Measurements from ENCODE around the gene LAPTM5.

The LAPTM5 gene

DNA sequence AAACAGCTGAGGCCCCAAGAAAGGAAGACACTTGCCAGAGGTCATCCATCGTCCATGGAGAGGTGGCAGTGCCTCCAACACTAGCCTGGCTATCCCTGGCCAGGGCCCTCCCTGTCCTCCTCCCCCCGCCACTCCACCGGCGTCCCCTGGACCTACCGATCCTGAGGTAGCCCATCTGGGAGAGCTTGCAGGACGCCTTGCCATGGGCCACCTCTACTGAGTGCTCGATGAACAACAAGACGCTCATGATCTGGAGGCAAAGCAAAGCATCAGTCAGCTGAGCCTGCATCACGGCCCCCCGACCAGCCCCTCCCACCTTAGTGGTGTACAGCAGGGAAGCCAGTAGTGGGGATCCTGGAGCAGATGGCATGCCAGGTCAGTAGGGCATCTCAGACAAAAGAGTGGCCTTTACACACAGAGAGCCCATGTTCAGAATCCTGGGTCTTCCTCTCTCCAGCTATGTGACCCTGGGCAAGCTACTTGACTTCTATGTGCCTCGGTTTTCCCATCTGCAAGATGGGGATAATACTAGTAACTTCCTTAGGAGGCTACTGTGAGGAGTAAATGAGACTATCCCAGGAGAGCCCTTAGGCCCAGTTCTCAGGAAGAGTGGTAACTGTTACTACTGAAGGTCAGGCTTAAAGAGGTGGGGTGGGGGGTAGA is 15.1 kb downstream of the LAPTM5 start:
- no peak for DNase-seq (ENCODE audit: low read depth)

GRCh38 chr1:30741239-30741894 is 16.2 kb downstream of the LAPTM5 start:
- no peak for DNase-seq (ENCODE audit: low read depth)

DNA sequence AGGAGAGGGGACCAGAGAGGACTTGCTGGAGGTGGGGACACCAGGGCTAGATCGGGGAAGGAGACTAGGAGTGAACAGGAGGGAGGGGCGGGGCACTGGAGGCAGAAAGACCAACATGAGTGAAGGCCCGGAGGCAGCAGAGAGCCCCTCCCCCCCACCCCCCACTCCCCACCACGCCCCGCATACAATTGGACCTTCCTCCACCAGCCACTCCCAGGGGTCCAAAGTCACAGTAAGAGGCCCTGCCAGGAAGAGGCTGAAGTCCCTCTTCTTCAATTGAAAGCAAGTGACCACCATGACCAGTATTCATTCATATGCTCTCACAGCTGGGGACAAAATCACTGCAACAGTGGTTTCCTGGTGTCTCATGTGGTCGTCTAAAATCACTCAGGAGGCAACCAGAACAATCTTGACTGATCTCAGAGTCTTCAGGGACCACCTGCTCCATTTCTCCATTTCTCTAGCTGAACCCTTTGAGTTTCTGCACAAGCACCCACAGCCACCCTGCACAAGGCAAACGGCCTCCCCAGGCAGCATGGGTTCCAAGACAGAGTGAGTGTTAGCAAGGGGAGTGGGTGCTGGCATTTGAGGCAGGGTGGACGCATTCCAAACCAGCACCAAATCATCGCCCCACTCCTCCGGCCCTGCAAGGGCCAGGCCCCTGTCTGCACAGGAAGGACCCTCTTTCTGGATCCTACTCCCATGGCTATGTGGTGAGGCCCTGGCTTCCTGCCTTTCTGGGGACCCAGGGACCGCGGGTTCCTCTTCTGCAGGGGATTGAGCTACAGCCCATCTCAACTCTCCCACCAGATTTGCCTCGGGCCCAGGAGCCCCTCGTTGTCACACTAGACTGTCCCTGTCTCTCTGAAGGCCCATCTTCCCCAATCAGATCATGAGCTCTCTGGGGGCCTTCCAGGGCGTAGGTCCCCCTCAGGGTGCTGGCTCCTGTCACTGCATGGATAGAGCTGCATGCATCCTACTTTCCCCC is 17.0 kb downstream of the LAPTM5 start:
- DNase-seq (ENCODE audit: low read depth) = no peak

DNA sequence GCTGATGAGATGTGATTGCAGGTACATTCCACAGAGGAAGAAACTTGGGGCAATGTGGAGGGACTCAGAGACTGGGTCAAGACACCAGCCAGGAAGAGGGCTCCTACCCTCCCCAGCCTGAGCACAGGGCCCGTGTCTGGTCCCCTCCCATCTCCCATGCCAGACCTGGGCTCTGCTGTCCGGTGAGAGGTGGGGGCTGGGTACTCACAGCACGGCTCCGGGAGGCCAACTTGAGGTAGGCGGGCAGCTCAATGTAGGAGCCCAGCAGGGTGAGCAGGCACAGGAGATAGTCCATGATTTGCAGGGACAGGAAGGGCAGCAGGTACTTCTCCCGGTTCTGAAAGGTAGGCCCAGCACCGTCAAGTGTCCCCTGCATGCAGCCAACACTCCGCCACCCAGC is 18.0 kb downstream of the LAPTM5 start:
- no peak for DNase-seq (ENCODE audit: low read depth)

- no peak for DNase-seq (ENCODE audit: low read depth)
Measured at GRCh38 chr1:30738715-30739559, 18.6 kb downstream of the LAPTM5 start.

DNA sequence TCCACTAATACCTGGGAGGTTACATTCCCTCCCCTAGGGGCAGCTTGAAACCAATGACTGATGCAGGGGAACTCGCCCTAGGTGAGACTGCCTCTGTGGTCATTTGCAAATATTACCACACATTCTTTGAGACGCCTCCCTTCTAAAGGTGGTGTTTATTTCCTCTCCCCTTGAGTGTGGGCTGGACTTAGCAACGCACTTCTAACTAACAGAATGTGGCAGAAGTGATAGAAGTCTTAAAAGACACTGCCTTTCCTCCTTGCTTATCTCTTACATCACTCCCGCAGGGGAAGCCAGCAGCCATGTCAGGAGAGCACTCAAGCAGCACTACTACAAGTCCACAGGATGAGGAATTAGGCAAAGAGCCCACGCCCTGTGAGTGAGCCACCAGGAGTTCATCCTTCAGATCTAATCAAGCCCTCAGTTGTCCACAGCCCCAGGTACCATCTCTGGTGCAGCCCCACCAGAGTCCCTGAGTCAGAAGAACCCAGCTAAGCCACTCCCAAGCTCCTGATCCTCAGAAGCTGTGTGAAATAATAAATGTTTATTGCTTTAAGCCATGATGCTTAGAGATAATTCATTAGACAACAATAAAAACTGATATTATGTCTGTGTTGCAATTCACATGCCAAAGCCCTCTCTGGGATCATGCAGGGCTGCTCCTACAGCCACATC is 19.4 kb downstream of the LAPTM5 start:
- DNase-seq (ENCODE audit: low read depth) = no peak

DNA sequence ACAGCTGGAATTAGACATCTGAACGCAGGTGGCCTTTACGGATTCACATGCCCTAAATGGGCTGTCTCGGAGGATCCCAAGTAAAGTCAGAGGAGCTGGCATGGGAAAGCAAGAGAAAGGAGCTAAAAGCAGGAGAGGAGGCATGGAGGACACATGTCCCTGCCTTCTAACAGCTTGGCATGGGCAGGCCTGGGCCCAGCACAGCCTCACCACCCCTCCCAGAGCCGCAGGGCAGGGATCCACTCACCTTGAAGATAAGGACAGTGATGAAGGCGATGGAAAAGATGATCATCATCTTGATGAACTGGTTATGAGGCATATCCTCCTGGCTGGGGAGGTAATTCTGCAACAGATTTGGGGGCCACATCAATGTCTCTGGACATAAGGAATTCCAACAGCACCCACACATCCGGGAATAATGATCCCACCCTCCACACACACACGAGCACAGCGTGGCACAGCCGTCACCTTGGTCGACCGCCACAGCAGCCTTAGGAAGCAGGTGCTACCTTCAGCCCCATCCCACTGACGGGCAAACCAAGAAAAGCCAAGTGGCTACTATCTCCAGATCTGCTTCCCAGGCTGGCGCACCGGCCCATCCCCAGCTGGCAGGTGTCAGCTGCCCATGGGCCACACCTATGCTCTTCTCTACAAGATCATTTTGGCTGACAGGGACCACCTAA is 20.1 kb downstream of the LAPTM5 start:
- no peak for DNase-seq (ENCODE audit: low read depth)

GRCh38 chr1:30735668-30736498 is 21.7 kb downstream of the LAPTM5 start:
- no peak for DNase-seq (ENCODE audit: low read depth)

- DNase-seq (ENCODE audit: low read depth) = no peak
Measured at GRCh38 chr1:30735124-30735523, 22.4 kb downstream of the LAPTM5 start.

GRCh38 chr1:30734580-30734979 is 23.0 kb downstream of the LAPTM5 start:
- DNase-seq (ENCODE audit: low read depth) = no peak

DNA sequence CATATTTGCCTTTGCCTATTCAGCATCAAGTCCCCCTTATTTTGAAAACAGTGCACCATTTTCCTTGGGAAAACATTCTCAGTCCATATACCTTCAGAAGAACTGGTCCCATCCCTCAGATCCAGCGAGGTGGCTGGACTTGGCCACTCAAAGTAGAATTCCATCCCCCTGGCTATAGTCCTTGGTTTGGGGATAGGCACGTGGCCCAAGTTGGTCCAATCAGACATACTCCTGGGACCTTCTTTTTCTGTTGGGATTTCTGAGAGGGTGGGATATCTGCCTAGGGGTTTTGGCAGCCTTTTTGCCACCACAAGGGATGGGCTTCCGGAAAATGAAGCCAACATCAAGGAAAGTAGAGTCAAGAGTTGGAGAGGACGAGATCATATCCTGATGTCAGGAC is 23.5 kb downstream of the LAPTM5 start:
- DNase-seq (ENCODE audit: low read depth) = no peak

- DNase-seq (ENCODE audit: low read depth) = no peak
Measured at GRCh38 chr1:30733493-30733892, 24.1 kb downstream of the LAPTM5 start.

- no peak for DNase-seq (ENCODE audit: low read depth)
Measured at GRCh38 chr1:30732277-30732996, 25.1 kb downstream of the LAPTM5 start.

DNA sequence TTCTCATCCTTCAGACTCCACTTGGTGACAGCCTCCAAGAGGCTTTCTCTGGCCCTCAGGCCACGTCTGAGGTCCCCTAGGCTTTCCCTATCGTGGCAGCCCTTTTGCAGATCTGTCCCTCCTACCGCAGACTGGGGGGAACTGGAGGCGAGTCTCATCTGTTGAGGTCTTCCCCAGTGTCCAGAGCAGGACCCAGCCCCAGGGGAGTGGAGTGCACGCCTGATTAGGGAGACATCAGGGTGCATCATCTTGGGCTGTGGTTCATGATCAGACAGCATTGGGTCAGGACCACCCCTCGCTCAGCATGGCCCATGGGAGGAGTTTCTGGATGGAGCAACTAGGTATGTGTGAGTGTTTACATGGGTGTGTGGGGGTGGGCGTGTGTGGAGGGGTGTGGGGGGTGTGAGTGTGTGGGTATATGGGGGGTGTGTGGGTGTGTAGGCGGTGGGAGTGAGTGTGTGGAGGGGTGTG is 25.7 kb downstream of the LAPTM5 start:
- DNase-seq (ENCODE audit: low read depth) = no peak

GRCh38 chr1:30731109-30731805 is 26.3 kb downstream of the LAPTM5 start:
- no peak for DNase-seq (ENCODE audit: low read depth)

DNA sequence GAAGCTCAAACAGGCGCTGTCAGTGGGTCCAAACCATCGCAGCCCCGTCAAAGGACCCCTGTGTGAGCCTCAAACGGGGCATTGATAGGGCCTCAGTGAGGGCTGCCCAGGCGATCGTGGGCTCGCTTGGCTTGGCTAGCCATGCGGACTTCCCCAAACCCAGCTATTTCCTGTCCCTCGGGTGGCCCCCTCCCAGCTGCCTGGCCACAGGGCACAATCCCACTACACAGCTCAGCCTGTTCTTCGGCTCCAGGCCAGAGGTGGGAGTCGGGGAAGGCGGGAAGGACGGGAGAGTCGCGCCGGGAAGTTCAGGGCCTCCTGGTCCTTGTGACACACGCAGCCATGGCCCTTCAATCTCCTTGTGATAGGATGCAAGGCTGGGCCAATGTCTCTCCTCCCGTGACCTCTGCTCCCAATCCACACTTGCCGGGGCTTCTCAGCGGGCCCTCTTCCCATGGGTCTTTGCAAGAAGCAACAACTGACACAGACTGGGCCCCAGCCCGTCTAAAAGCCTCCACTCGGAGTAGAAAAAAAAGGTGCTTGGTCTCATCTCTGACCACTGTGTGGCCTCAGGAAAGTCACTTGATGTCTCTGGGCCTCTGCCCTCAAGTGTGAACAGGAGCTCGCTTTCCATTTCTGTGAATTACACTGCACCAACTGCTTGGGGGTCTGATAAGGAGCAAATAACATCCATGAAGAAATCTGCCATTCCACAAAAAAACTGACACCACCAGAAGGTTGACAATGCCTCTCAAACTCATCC is 27.0 kb downstream of the LAPTM5 start:
- DNase-seq (ENCODE audit: low read depth) = no peak

- no peak for DNase-seq (ENCODE audit: low read depth)
Measured at GRCh38 chr1:30729901-30730300, 27.7 kb downstream of the LAPTM5 start.

Data from activated T-helper 9 cell treated with anti-CD3 and anti-CD28 coated beads, Interleukin-2, amount 50 U/mL, for 16 hours (primary cell).